Fibroblast of lung (primary cell): ENCODE data around the gene ROBO1. TPM values are rescaled to one million over a fixed set of nuclear protein-coding genes. Genes with fewer than 3 reads are reported as not detected.

ENCODE experiments used
- DNase-seq, 2 donors: peaks; one replicate each; pipeline versions ENCODE4 v3.0.0 to v3.0.0-alpha.2; 2010; ENCODE audit warnings: low read depth in 2 of 2
- H2AFZ ChIP-seq: 2 replicates; pipeline ENCODE4 v1.5.1; 2012; ENCODE audit warnings: low read length, control low read depth, inconsistent platforms
- H3K27ac ChIP-seq: 2 replicates; pipeline ENCODE4 v1.5.1; 2011; ENCODE audit warnings: low read length, control low read depth; ENCODE audit not compliant: insufficient read depth
- H3K27me3 ChIP-seq: 2 replicates; pipeline ENCODE4 v1.5.1; 2011; ENCODE audit warnings: mild to moderate bottlenecking, low read length; ENCODE audit not compliant: control insufficient read depth, insufficient read depth
- H3K36me3 ChIP-seq: 2 replicates; pipeline ENCODE4 v1.5.1; 2011; ENCODE audit warnings: low read length; ENCODE audit not compliant: control insufficient read depth, insufficient read depth
- H3K4me1 ChIP-seq: 2 replicates; pipeline ENCODE4 v1.5.1; 2011; ENCODE audit warnings: low read length; ENCODE audit not compliant: control insufficient read depth, insufficient read depth; ENCODE audit errors: extremely low read depth
- H3K4me2 ChIP-seq: 2 replicates; pipeline ENCODE4 v1.5.1; 2011; ENCODE audit warnings: low read length, control low read depth; ENCODE audit not compliant: insufficient read depth; ENCODE audit errors: extremely low read depth
- H3K4me3 ChIP-seq, 4 experiments: fragments of 200-600 bp in 1 of 4; sonication (generic) in 1 of 4; replicated peaks in 1 of 4; 2 replicates each; pipeline ENCODE4 v1.5.1; 2011 to 2016; ENCODE audit warnings: low read length in 4 of 4, low read depth in 3 of 4, mild to moderate bottlenecking in 3 of 4, control low read depth in 2 of 4, inconsistent platforms in 1 of 4, mixed read lengths in 1 of 4; ENCODE audit not compliant: insufficient read depth in 1 of 4; ENCODE audit errors: control extremely low read depth in 1 of 4
- H3K79me2 ChIP-seq: 2 replicates; pipeline ENCODE4 v1.5.1; 2012; ENCODE audit warnings: mild to moderate bottlenecking, low read length, inconsistent platforms; ENCODE audit not compliant: control insufficient read depth, insufficient read depth
- H3K9ac ChIP-seq: 2 replicates; pipeline ENCODE4 v1.5.1; 2011; ENCODE audit warnings: mild to moderate bottlenecking, low read length, control low read depth; ENCODE audit not compliant: insufficient read depth
- H3K9me3 ChIP-seq: 2 replicates; pipeline ENCODE4 v1.5.1; 2012; ENCODE audit warnings: low read depth, low read length; ENCODE audit not compliant: control insufficient read depth, insufficient read depth
- H4K20me1 ChIP-seq: 2 replicates; pipeline ENCODE4 v1.5.1; 2011; ENCODE audit warnings: low read length; ENCODE audit not compliant: control insufficient read depth, insufficient read depth; ENCODE audit errors: extremely low read depth
- CTCF ChIP-seq, 2 donors: IDR thresholded peaks in 1 of 2; conservative IDR thresholded peaks in 1 of 2; 1 replicate in 1 of 2; 2 replicates in 1 of 2; pipeline ENCODE4 v1.5.1; 2011 to 2012; ENCODE audit warnings: low read length in 2 of 2, control low read depth in 1 of 2, inconsistent platforms in 1 of 2, low read depth in 1 of 2, mild to moderate bottlenecking in 1 of 2
- EZH2 ChIP-seq: IDR thresholded peaks from 2 replicates; pipeline ENCODE4 v1.5.1; 2012; ENCODE audit warnings: low read length, control low read depth, mild to moderate bottlenecking; ENCODE audit errors: missing control alignments
- polyA plus RNA-seq, 2 donors: library from polyadenylated mRNA; depleted of rRNA in 1 of 2; stranded (reverse) in 1 of 2; unstranded in 1 of 2; fragments of >200 nt; gene quantifications; 2 replicates each; pipeline ENCODE4 v1.2.1, GENCODE V29; 2011 to 2012; ENCODE audit warnings: missing spikeins in 1 of 2
- total RNA-seq: library from RNA; depleted of rRNA; stranded (reverse); fragments of >200 nt; gene quantifications from 2 replicates; pipeline ENCODE4 v1.2.1, GENCODE V29; 2014

ROBO1 gene
- total and polyA plus RNA-seq, 2 donors (not counting 1 experiment from before 2014, with no cell fraction given), result 53.8 to 104 TPM

GRCh38 chr3:78846718-78847117 lies 921.1 kb downstream of the ROBO1 start:
- peaks cover 2% of the 10 kb centered on the region for H3K4me1 ChIP-seq
- DNase-seq, result peak; percentile 75 to 94
- H3K9ac ChIP-seq, result no peak overlapping the region
- no peaks in the 10 kb centered on the region for H4K20me1 ChIP-seq
- H3K9me3 ChIP-seq, result no peaks in the 10 kb centered on the region
- H3K4me2 ChIP-seq, result peak overlapping the region; percentile 8
- H3K27me3 ChIP-seq, result no peaks in the 10 kb centered on the region
- H2AFZ ChIP-seq, result no peak overlapping the region
- H3K79me2 ChIP-seq, result no peaks in the 10 kb centered on the region
- H3K27ac ChIP-seq, result no peak overlapping the region
- no peak overlapping the region for H3K4me3 ChIP-seq
- H3K36me3 ChIP-seq, result no peaks in the 10 kb centered on the region
- TF ChIP-seq EZH2 (no peak), CTCF (conservative IDR thresholded peaks at IDR 0.05 in 1 of 2, IDR thresholded peaks at IDR 0.05 in 1 of 2; ENCODE audit: low read depth in 1 of 2, low read length in 2 of 2) (no peak)

GRCh38 chr3:78845605-78846004 lies 922.2 kb downstream of the ROBO1 start:
- peaks cover 2% of the 10 kb centered on the region for H3K4me1 ChIP-seq
- H3K36me3 ChIP-seq, result no peaks in the 10 kb centered on the region
- no peak for DNase-seq
- H3K27ac ChIP-seq, result no peak overlapping the region
- H4K20me1 ChIP-seq, result no peaks in the 10 kb centered on the region
- H3K4me2 ChIP-seq, result no peak overlapping the region
- no peak for TF ChIP-seq EZH2
- no peak for TF ChIP-seq CTCF (conservative IDR thresholded peaks at IDR 0.05 in 1 of 2, IDR thresholded peaks at IDR 0.05 in 1 of 2; ENCODE audit: low read depth in 1 of 2, low read length in 2 of 2)
- no peaks in the 10 kb centered on the region for H3K79me2 ChIP-seq
- H3K27me3 ChIP-seq, result no peaks in the 10 kb centered on the region
- H3K9ac ChIP-seq, result no peak overlapping the region
- no peaks in the 10 kb centered on the region for H3K9me3 ChIP-seq
- no peak overlapping the region for H2AFZ ChIP-seq
- H3K4me3 ChIP-seq, result no peak overlapping the region

GRCh38 chr3:78844307-78844706 lies 923.5 kb downstream of the ROBO1 start:
- H3K9ac ChIP-seq, result no peak overlapping the region
- no peak for DNase-seq
- no peaks in the 10 kb centered on the region for H3K36me3 ChIP-seq
- TF ChIP-seq EZH2 (no peak), CTCF (conservative IDR thresholded peaks at IDR 0.05 in 1 of 2, IDR thresholded peaks at IDR 0.05 in 1 of 2; ENCODE audit: low read depth in 1 of 2, low read length in 2 of 2) (no peak)
- no peaks in the 10 kb centered on the region for H3K9me3 ChIP-seq
- H2AFZ ChIP-seq, result no peak overlapping the region
- no peak overlapping the region for H3K27ac ChIP-seq
- peaks cover 2% of the 10 kb centered on the region for H3K4me1 ChIP-seq
- no peaks in the 10 kb centered on the region for H3K79me2 ChIP-seq
- no peaks in the 10 kb centered on the region for H4K20me1 ChIP-seq
- H3K4me3 ChIP-seq, result no peak overlapping the region
- H3K4me2 ChIP-seq, result no peak overlapping the region
- H3K27me3 ChIP-seq, result no peaks in the 10 kb centered on the region
